ENCODE data around the gene COL26A1. TPM values are rescaled to one million over a fixed set of nuclear protein-coding genes. Genes with fewer than 3 reads are reported as not detected.

COL26A1 gene
- total RNA-seq, 1 experiment from 2014 or later = 0.20 TPM

- no peak overlapping the region for H3K27ac ChIP-seq
- H3K9me3 ChIP-seq (ENCODE audit: insufficient read depth, low read depth) = no peaks in the 10 kb centered on the region
- no peak overlapping the region for H3K4me3 ChIP-seq
- no peaks in the 10 kb centered on the region for H3K79me2 ChIP-seq (ENCODE audit: low read depth)
- ChIA-PET POLR2A (ENCODE audit: unreplicated experiment) (interaction anchor here (0.6 kb wide), 2 partner anchors 165 to 190 kb away, joined by 8 to 10 read pairs; no protein-coding TSS in a partner anchor), CTCF (interaction anchor here (0.6 kb wide), 1 partner anchor 209 kb away, joined by 5 read pairs; no protein-coding TSS in a partner anchor)
- no TSS peak for BruUV-seq (replicated peaks)
- TF ChIP-seq EZH2 (IDR thresholded peaks at IDR 0.05; ENCODE audit: low read depth) (no peak), CTCF (conservative IDR thresholded peaks at IDR 0.05) (no peak)
- no peak overlapping the region for H3K4me2 ChIP-seq
- peaks cover 5% of the 10 kb centered on the region; the same call in 1 of the 2 replicates for H3K4me1 ChIP-seq (replicated peaks; ENCODE audit: insufficient read depth)
- intact Hi-C loops (cut with micrococcal nuclease; ENCODE audit: unreplicated experiment) = no loop called here
- H3K27me3 ChIP-seq (ENCODE audit: insufficient read depth, low read depth) = no peaks in the 10 kb centered on the region
- H3K36me3 ChIP-seq (ENCODE audit: low read depth) = no peaks in the 10 kb centered on the region
- no peak for DNase-seq
- H3K9me2 ChIP-seq (ENCODE audit: insufficient read depth) = no peaks in the 10 kb centered on the region
- H4K20me1 ChIP-seq (ENCODE audit: insufficient read depth) = no peaks in the 10 kb centered on the region
- H2AFZ ChIP-seq = no peak overlapping the region
- H3F3A ChIP-seq (ENCODE audit: insufficient read depth, low read depth) = peaks cover 14% of the 10 kb centered on the region
Measured at GRCh38 chr7:101352920-101353308, 9.8 kb upstream of the COL26A1 start.

- H3K4me3 ChIP-seq = no peak overlapping the region
- H3K4me2 ChIP-seq = no peak overlapping the region
- no peaks in the 10 kb centered on the region for H3K36me3 ChIP-seq (ENCODE audit: low read depth)
- no peak overlapping the region for H2AFZ ChIP-seq
- no peaks in the 10 kb centered on the region for H3K9me3 ChIP-seq (ENCODE audit: insufficient read depth, low read depth)
- intact Hi-C loops (cut with micrococcal nuclease; ENCODE audit: unreplicated experiment) = no loop called here
- no peak overlapping the region for H3K27ac ChIP-seq
- TF ChIP-seq EZH2 (IDR thresholded peaks at IDR 0.05; ENCODE audit: low read depth) = no peak
- TF ChIP-seq CTCF (conservative IDR thresholded peaks at IDR 0.05) = no peak
- ChIA-PET CTCF (no interaction called here), POLR2A (ENCODE audit: unreplicated experiment) (no interaction called here)
- no peaks in the 10 kb centered on the region for H3K27me3 ChIP-seq (ENCODE audit: insufficient read depth, low read depth)
- no peaks in the 10 kb centered on the region for H3K9me2 ChIP-seq (ENCODE audit: insufficient read depth)
- H3K4me1 ChIP-seq (replicated peaks; ENCODE audit: insufficient read depth) = peaks cover 1% of the 10 kb centered on the region; the same call in 1 of the 2 replicates
- no peaks in the 10 kb centered on the region for H4K20me1 ChIP-seq (ENCODE audit: insufficient read depth)
- DNase-seq = no peak
- H3K79me2 ChIP-seq (ENCODE audit: low read depth) = no peaks in the 10 kb centered on the region
- peaks cover 10% of the 10 kb centered on the region for H3F3A ChIP-seq (ENCODE audit: insufficient read depth, low read depth)
- BruUV-seq (replicated peaks) = no TSS peak
Measured at GRCh38 chr7:101357433-101357832, 5.2 kb upstream of the COL26A1 start.

DNA sequence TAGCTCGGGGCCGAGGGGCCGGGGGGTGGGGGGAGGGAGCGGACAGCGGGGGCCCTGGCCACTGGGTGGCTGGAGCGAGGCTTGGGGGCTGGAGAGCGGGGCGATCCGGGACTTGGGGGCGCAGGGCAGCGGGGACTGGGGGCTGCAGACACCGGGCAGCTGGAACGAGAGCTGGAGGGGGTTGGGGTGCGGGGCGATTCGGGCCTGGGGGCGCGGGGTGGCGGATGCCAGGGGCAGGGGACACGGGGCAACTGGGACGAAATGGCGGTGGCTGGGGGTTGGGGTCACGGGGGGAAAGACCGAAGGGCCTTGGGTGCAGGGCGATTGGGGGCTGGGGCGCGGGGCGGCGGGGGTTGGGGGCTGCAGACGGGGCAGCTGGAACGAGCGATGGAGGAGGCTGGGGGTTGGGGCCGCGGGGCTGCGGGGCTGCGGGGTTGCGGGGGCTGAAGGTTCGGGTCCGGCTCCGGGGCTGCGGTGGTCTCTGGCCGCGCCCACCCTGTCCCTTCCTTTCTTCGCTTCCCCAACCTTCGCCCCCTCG, 590 bp downstream of the COL26A1 start:
- BruUV-seq (replicated peaks) = no TSS peak
- 0 out of 2 replicates have a peak overlapping the region, but pooled peaks have one; percentile 71 for H2AFZ ChIP-seq

More for the DNA sequence above, 590 bp downstream of the COL26A1 start:
- H3K4me1 ChIP-seq (replicated peaks; ENCODE audit: insufficient read depth) = no peaks in the 10 kb centered on the region
- no peaks in the 10 kb centered on the region; the same call in 1 of the 2 replicates for H3F3A ChIP-seq (ENCODE audit: insufficient read depth, low read depth)
- H4K20me1 ChIP-seq (ENCODE audit: insufficient read depth) = no peaks in the 10 kb centered on the region
- H3K4me2 ChIP-seq = peak overlapping the region; percentile 64
- H3K27ac ChIP-seq = no peak overlapping the region
- no peak for DNase-seq
- ChIA-PET POLR2A (ENCODE audit: unreplicated experiment) (no interaction called here), CTCF (interaction anchor here (0.6 to 0.7 kb wide), 5 partner anchors 29 to 147 kb away, joined by 4 to 16 read pairs (median 12); no protein-coding TSS in a partner anchor)
- no peaks in the 10 kb centered on the region for H3K9me3 ChIP-seq (ENCODE audit: insufficient read depth, low read depth)
- H3K9me2 ChIP-seq (ENCODE audit: insufficient read depth) = no peaks in the 10 kb centered on the region
- H3K36me3 ChIP-seq (ENCODE audit: low read depth) = no peaks in the 10 kb centered on the region
- intact Hi-C loops (cut with micrococcal nuclease; ENCODE audit: unreplicated experiment) = loop anchor here (5.0 kb wide), 2 partner anchors 49 to 909 kb away; no protein-coding TSS in a partner anchor
- peak overlapping the region; percentile 34; the same call in 1 of the 2 replicates for H3K4me3 ChIP-seq
- H3K27me3 ChIP-seq (ENCODE audit: insufficient read depth, low read depth) = 0 out of 2 replicates have a peak, but pooled peaks cover 3% of the 10 kb centered on the region
- no peaks in the 10 kb centered on the region for H3K79me2 ChIP-seq (ENCODE audit: low read depth)
- TF ChIP-seq EZH2 (IDR thresholded peaks at IDR 0.05; ENCODE audit: low read depth) (no peak), CTCF (conservative IDR thresholded peaks at IDR 0.05) (no peak)

Measured in PC-9 (cell line).